GM12878 (cell line): ENCODE results near the gene OTOS. TPM values are rescaled to one million over a fixed set of nuclear protein-coding genes. Genes with fewer than 3 reads are reported as not detected.

ENCODE experiments used
- ATAC-seq: fragments of 200-7000 bp; cut with Tn5 transposase; 3 replicates; pipeline ENCODE4 v1.9.1; 2020; ENCODE audit warnings: mild to moderate bottlenecking, moderate library complexity
- BruUV-seq: library from RNA; stranded (reverse); fragments of 400-500 nt; replicated peaks from 2 replicates; lab custom pipeline; 2021; lab: Mats Ljungman, UMichigan
- CTCF ChIA-PET: fragments of 300-600 bp; sonication (Branson Sonifier 250); formaldehyde crosslinking; extraction: SDS; loops from one replicate; lab custom pipeline; 2021; ENCODE audit warnings: inconsistent platforms; lab: Yijun Ruan, JAX
- POLR2A ChIA-PET: fragments of 350-600 bp; formaldehyde crosslinking; extraction: SDS; loops from one replicate; lab custom pipeline; 2021; ENCODE audit warnings: inconsistent platforms; lab: Charles Lee
- RAD21 ChIA-PET: fragments of 300-600 bp; sonication (Branson Sonifier 250); formaldehyde crosslinking; loops from one replicate; lab custom pipeline; 2023; ENCODE audit warnings: antibody characterized with exemption; ENCODE audit not compliant: unreplicated experiment; lab: Charles Lee
- SMC1A ChIA-PET: fragments of 300-600 bp; sonication (Branson Sonifier 250); formaldehyde crosslinking; loops from one replicate; lab custom pipeline; 2023; ENCODE audit not compliant: unreplicated experiment, uncharacterized antibody; lab: Charles Lee
- DNase-seq: peaks from one replicate; pipeline ENCODE4 v3.0.0-alpha.2; 2011; ENCODE audit warnings: low read depth, low spot score
- FAIRE-seq: peaks from 3 replicates; lab custom pipeline; 2011; peaks lifted over from hg19 to GRCh38; lab: Jason Lieb, UNC
- H2AFZ ChIP-seq: 2 replicates; pipeline ENCODE4 v1.6.0; 2011; ENCODE audit warnings: low read depth, low read length, control low read depth; ENCODE audit not compliant: control insufficient read depth
- H3K27ac ChIP-seq: 2 replicates; pipeline ENCODE4 v1.5.1; 2011; ENCODE audit warnings: control low read depth; ENCODE audit not compliant: control insufficient read depth, insufficient read depth
- H3K27me3 ChIP-seq, 2 experiments: replicated peaks in 1 of 2; 2 replicates each; pipeline versions ENCODE4 v1.6.0 to v1.6.1; 2011; ENCODE audit warnings: low read length in 1 of 2; ENCODE audit not compliant: control insufficient read depth in 2 of 2, insufficient read depth in 2 of 2
- H3K36me3 ChIP-seq, 2 experiments: 2 replicates each; pipeline ENCODE4 v1.5.1; 2011; ENCODE audit warnings: low read length in 1 of 2; ENCODE audit not compliant: control insufficient read depth in 2 of 2, insufficient read depth in 2 of 2
- H3K4me1 ChIP-seq: 2 replicates; pipeline ENCODE4 v1.6.1; 2011; ENCODE audit warnings: mild to moderate bottlenecking, low read length, moderate library complexity, mixed read lengths; ENCODE audit not compliant: control insufficient read depth, insufficient read depth
- H3K4me2 ChIP-seq: 2 replicates; pipeline ENCODE4 v1.6.0; 2011; ENCODE audit warnings: control low read depth; ENCODE audit not compliant: control insufficient read depth, insufficient read depth
- H3K4me3 ChIP-seq: fragments of 200-600 bp; sonication (generic); 2 replicates; pipeline ENCODE4 v1.5.1; 2016
- H3K79me2 ChIP-seq: 2 replicates; pipeline ENCODE4 v1.6.0; 2011; ENCODE audit warnings: low read length; ENCODE audit not compliant: control insufficient read depth, insufficient read depth
- H3K9ac ChIP-seq: 2 replicates; pipeline ENCODE4 v1.8.0; 2011; ENCODE audit warnings: low read length, control low read depth, mixed read lengths; ENCODE audit not compliant: control insufficient read depth, insufficient read depth
- H3K9me3 ChIP-seq: replicated peaks from 3 replicates; pipeline ENCODE4 v1.5.1; 2011; ENCODE audit warnings: mild to moderate bottlenecking, low read length; ENCODE audit not compliant: control insufficient read depth, insufficient read depth
- H4K20me1 ChIP-seq: 2 replicates; pipeline ENCODE4 v1.6.0; 2011; ENCODE audit not compliant: control insufficient read depth, insufficient read depth
- EGR1 ChIP-seq, 2 experiments: IDR thresholded peaks; 1 replicate in 1 of 2; 2 replicates in 1 of 2; pipeline ENCODE4 v1.6.1; 2011 to 2012; ENCODE audit warnings: low read depth in 2 of 2, low read length in 2 of 2, borderline replicate concordance in 1 of 2, mild to moderate bottlenecking in 1 of 2, moderate library complexity in 1 of 2
- FOXK2 ChIP-seq: fragments of 450-650 bp; IDR thresholded peaks from 2 replicates; pipeline ENCODE4 v1.6.1; 2017; ENCODE audit warnings: mild to moderate bottlenecking, moderate library complexity
- NFIC ChIP-seq: IDR thresholded peaks from 2 replicates; pipeline ENCODE4 v1.6.1; 2012; ENCODE audit warnings: low read depth, mild to moderate bottlenecking, inconsistent platforms, low read length, moderate library complexity
- POLR2AphosphoS5 ChIP-seq: IDR thresholded peaks from 2 replicates; pipeline ENCODE4 v1.6.1; 2011; ENCODE audit warnings: mild to moderate bottlenecking, low read length, inconsistent platforms
- RUNX3 ChIP-seq: IDR thresholded peaks from 2 replicates; pipeline ENCODE4 v1.6.1; 2012; ENCODE audit warnings: low read length, inconsistent platforms
- WRNIP1 ChIP-seq: IDR thresholded peaks from 2 replicates; pipeline ENCODE4 v1.6.1; 2011; ENCODE audit warnings: low read depth, low read length, improper control_type of control experiment, borderline replicate concordance
- ZNF274 ChIP-seq: IDR thresholded peaks from one replicate; pipeline ENCODE4 v1.8.0; 2011; ENCODE audit not compliant: insufficient read length, insufficient read depth
- WGBS: methylation state at CpG from one replicate; pipeline ENCODE4 v1.1.6; 2016; ENCODE audit warnings: low lambda C conversion rate; ENCODE audit not compliant: insufficient replicate concordance, insufficient coverage; ENCODE audit errors: missing lambda C conversion rate; 5-methylcytosine and 5-hydroxymethylcytosine counted together
- in situ Hi-C: fragments of 300-500 bp; cut with MboI; formaldehyde crosslinking; loops from 9 replicates; pipeline ENCODE4 v1.14.3; 2018; ENCODE audit warnings: mixed read lengths
- intact Hi-C: fragments of 100-400 bp; cut with micrococcal nuclease; formaldehyde crosslinking; loops from one replicate; pipeline ENCODE4 v1.14.2; 2022; ENCODE audit not compliant: unreplicated experiment
- polyA plus RNA-seq, 11 experiments: library from polyadenylated mRNA; depleted of rRNA in 4 of 11; unstranded in 6 of 11; stranded (reverse) in 5 of 11; fragments of >200 nt; fragmentation: Nextera tagmentation in 4 of 11; fragmentation: Illumina TruSeq in 1 of 11; extraction: Ambion mirVana in 4 of 11; extraction: Trizol in 1 of 11; gene quantifications; 1 replicate in 1 of 11; 2 replicates in 10 of 11; pipeline versions ENCODE4 v1.2.1 to v1.2.3, GENCODE V29; 2011 to 2016; ENCODE audit warnings: inconsistent platforms in 2 of 11, missing spikeins in 2 of 11, low read depth in 1 of 11
- total RNA-seq, 4 experiments: library from RNA; depleted of rRNA in 3 of 4; stranded (reverse); fragments of >200 nt in 3 of 4; fragmentation: Illumina TruSeq in 1 of 4; extraction: Trizol in 1 of 4; gene quantifications; 2 replicates each; pipeline versions ENCODE4 v1.2.1 to v1.2.3, GENCODE V29; 2013 to 2021
- TF ChIP-seq, protein P1 (sequence below): IDR thresholded peaks from 2 replicates; pipeline ENCODE4 v1.6.1; 2011; ENCODE audit warnings: borderline replicate concordance, low read depth, mild to moderate bottlenecking, moderate library complexity, low read length; ENCODE audit not compliant: insufficient read depth, poor library complexity, severe bottlenecking
- TF ChIP-seq, protein P2 (sequence below): IDR thresholded peaks from 2 replicates; pipeline ENCODE4 v1.6.1; 2011; ENCODE audit warnings: borderline replicate concordance, low read depth, mild to moderate bottlenecking, moderate library complexity, mixed read lengths, low read length; ENCODE audit not compliant: insufficient read depth; ENCODE audit errors: extremely low read length

The OTOS gene
- total and polyA plus RNA-seq, 10 of the 15 experiments (the other 5 are each of a cell fraction or from before 2014, with no cell fraction given): not detected

DNA sequence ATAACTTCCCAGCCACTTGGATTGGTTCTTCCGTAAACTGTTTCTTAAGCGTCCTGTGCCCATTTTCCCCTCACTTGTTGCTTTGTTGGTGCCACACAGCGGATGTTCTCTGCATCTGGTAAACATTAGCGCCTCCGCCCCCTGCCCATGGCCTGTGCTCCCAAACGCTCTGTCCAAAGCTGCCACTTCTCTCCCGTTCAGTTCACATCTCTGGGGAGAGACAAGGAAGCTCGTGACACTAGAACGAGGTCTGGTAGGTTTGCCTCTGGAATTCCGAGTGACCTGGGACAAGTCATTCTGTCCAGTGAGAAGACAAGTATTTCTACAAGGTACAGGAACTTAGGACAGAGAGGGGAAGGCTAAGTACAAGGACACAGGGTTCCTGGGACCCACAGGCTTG is 13.7 kb downstream of the OTOS start:
- no TSS peak for BruUV-seq
- Histone ChIP-seq H3K9me3 (no peaks in the 10 kb centered on the region), H3K4me1 (peaks cover 3% of the 10 kb centered on the region), H4K20me1 (no peaks in the 10 kb centered on the region), H3K4me3 (no peak overlapping the region)
- no peak for DNase-seq
- intact Hi-C loops: no loop called here
- TF ChIP-seq EGR1 (IDR thresholded peaks at IDR 0.05; ENCODE audit: borderline replicate concordance in 1 of 2, low read depth in 2 of 2, low read length in 2 of 2) (no peak), ZNF274 (no peak), NFIC (no peak), RUNX3 (no peak), POLR2AphosphoS5 (no peak), FOXK2 (no peak), WRNIP1 (no peak)
- TF ChIP-seq, protein P1, sequence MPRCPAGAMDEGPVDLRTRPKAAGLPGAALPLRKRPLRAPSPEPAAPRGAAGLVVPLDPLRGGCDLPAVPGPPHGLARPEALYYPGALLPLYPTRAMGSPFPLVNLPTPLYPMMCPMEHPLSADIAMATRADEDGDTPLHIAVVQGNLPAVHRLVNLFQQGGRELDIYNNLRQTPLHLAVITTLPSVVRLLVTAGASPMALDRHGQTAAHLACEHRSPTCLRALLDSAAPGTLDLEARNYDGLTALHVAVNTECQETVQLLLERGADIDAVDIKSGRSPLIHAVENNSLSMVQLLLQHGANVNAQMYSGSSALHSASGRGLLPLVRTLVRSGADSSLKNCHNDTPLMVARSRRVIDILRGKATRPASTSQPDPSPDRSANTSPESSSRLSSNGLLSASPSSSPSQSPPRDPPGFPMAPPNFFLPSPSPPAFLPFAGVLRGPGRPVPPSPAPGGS: no peak
- TF ChIP-seq, protein P2, sequence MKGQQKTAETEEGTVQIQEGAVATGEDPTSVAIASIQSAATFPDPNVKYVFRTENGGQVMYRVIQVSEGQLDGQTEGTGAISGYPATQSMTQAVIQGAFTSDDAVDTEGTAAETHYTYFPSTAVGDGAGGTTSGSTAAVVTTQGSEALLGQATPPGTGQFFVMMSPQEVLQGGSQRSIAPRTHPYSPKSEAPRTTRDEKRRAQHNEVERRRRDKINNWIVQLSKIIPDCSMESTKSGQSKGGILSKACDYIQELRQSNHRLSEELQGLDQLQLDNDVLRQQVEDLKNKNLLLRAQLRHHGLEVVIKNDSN: no peak
- TF ChIP-seq, all 136 proteins: peak for 0
- ChIA-PET RAD21 (no interaction called here), POLR2A (no interaction called here), SMC1A (no interaction called here), CTCF (no interaction called here)
- ATAC-seq: no peak
- WGBS: 94% methylated on average over 10 of the region's 10 CpGs
- Histone ChIP-seq H3K36me3 (peaks cover 15 to 23% of the 10 kb centered on the region in 2 experiments), H2AFZ (no peak overlapping the region), H3K27ac (no peak overlapping the region), H3K79me2 (no peaks in the 10 kb centered on the region), H3K27me3 (no peaks in the 10 kb centered on the region), H3K4me2 (no peak overlapping the region), H3K9ac (no peak overlapping the region)
- in situ Hi-C loops: no loop called here
- no peak for FAIRE-seq
